MM.1S (cell line): ENCODE data around the gene SYK.

Experiments used
- DNase-seq: peaks from one replicate; pipeline ENCODE4 v3.0.0-alpha.2; 2015
- H2AFZ ChIP-seq: fragments of 300-600 bp; sonication (generic); 2 replicates; pipeline ENCODE4 v1.6.0; 2016; ENCODE audit warnings: antibody characterized with exemption, low read length
- H3F3A ChIP-seq: fragments of 300-600 bp; sonication (generic); 2 replicates; pipeline ENCODE4 v1.6.1; 2016; ENCODE audit warnings: mild to moderate bottlenecking, antibody characterized with exemption, low read length, moderate library complexity, mixed read lengths; ENCODE audit not compliant: insufficient read depth
- H3K27ac ChIP-seq: fragments of 300-600 bp; sonication (generic); 2 replicates; pipeline ENCODE4 v1.5.1; 2016; ENCODE audit warnings: mild to moderate bottlenecking, low read length
- H3K27me3 ChIP-seq: fragments of 300-600 bp; sonication (generic); replicated peaks from 2 replicates; pipeline ENCODE4 v1.6.0; 2016; ENCODE audit warnings: low read length; ENCODE audit not compliant: insufficient read depth
- H3K36me3 ChIP-seq: fragments of 300-600 bp; sonication (generic); replicated peaks from 2 replicates; pipeline ENCODE4 v1.6.1; 2016; ENCODE audit warnings: mild to moderate bottlenecking, low read length, mixed read lengths; ENCODE audit not compliant: insufficient read depth
- H3K4me1 ChIP-seq: fragments of 300-600 bp; sonication (generic); 2 replicates; pipeline ENCODE4 v1.6.1; 2016; ENCODE audit warnings: low read length, mixed read lengths
- H3K4me2 ChIP-seq: fragments of 300-600 bp; sonication (generic); 2 replicates; pipeline ENCODE4 v1.6.0; 2016; ENCODE audit warnings: low read depth, low read length
- H3K4me3 ChIP-seq: fragments of 300-600 bp; sonication (generic); 2 replicates; pipeline ENCODE4 v1.5.1; 2016; ENCODE audit warnings: low read length, mixed read lengths
- H3K79me2 ChIP-seq: fragments of 300-600 bp; sonication (generic); 2 replicates; pipeline ENCODE4 v1.6.1; 2016; ENCODE audit warnings: mixed run types, low read length, mixed read lengths
- H3K9ac ChIP-seq: fragments of 300-600 bp; sonication (generic); 2 replicates; pipeline ENCODE4 v1.6.1; 2016; ENCODE audit warnings: low read length, mixed read lengths
- H3K9me2 ChIP-seq: fragments of 300-600 bp; sonication (generic); replicated peaks from 2 replicates; pipeline ENCODE4 v1.6.1; 2016; ENCODE audit warnings: mild to moderate bottlenecking, low read length, mixed read lengths; ENCODE audit not compliant: insufficient read depth
- H3K9me3 ChIP-seq: fragments of 300-600 bp; sonication (generic); replicated peaks from 2 replicates; pipeline ENCODE4 v1.6.1; 2016; ENCODE audit warnings: mild to moderate bottlenecking, low read length, mixed read lengths; ENCODE audit not compliant: insufficient read depth
- H4K20me1 ChIP-seq: fragments of 300-600 bp; sonication (generic); 2 replicates; pipeline ENCODE4 v1.6.1; 2016; ENCODE audit warnings: mild to moderate bottlenecking, low read length, moderate library complexity, mixed read lengths; ENCODE audit not compliant: insufficient read depth
- EZH2 ChIP-seq: fragments of 300-600 bp; sonication (generic); optimal IDR thresholded peaks from 2 replicates; pipeline ENCODE3; 2017; ENCODE audit warnings: low read depth, mild to moderate bottlenecking, antibody characterized with exemption, low read length, mixed read lengths
- EZH2phosphoT487 ChIP-seq: fragments of 300-600 bp; sonication (generic); IDR thresholded peaks from 2 replicates; pipeline ENCODE4 v1.6.1; 2018; ENCODE audit warnings: antibody characterized with exemption, low read length
- TF ChIP-seq, protein P1 (sequence below): fragments of 300-600 bp; sonication (generic); IDR thresholded peaks from 2 replicates; pipeline ENCODE4 v1.5.1; 2016; ENCODE audit warnings: antibody characterized with exemption, low read length, mixed read lengths

SYK gene

DNA sequence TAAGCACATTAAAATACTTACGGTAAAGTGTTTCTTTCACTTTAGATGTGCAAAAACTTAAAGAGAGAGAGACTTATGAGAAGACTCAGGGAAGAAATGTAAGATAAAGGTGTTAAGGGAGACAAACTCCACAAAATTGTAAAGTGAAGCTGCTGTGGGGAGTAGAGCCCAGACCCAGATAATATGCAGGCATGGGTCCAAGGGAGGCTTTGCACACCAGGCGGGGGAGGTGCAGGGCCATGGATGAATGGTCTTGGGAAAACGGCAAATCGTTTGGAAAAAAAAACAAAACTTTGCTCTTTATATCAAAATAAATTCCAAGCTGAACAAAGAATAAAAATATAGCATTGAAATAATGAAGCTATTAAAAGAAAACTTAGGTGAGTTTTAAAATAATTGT lies 9.1 kb downstream of the SYK start:
- H3K4me3 ChIP-seq: no peak overlapping the region
- H3K27ac ChIP-seq: no peak overlapping the region
- H3K27me3 ChIP-seq: no peaks in the 10 kb centered on the region
- no peak for TF ChIP-seq EZH2
- TF ChIP-seq, protein P1, sequence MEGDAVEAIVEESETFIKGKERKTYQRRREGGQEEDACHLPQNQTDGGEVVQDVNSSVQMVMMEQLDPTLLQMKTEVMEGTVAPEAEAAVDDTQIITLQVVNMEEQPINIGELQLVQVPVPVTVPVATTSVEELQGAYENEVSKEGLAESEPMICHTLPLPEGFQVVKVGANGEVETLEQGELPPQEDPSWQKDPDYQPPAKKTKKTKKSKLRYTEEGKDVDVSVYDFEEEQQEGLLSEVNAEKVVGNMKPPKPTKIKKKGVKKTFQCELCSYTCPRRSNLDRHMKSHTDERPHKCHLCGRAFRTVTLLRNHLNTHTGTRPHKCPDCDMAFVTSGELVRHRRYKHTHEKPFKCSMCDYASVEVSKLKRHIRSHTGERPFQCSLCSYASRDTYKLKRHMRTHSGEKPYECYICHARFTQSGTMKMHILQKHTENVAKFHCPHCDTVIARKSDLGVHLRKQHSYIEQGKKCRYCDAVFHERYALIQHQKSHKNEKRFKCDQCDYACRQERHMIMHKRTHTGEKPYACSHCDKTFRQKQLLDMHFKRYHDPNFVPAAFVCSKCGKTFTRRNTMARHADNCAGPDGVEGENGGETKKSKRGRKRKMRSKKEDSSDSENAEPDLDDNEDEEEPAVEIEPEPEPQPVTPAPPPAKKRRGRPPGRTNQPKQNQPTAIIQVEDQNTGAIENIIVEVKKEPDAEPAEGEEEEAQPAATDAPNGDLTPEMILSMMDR: no peak
- TF ChIP-seq EZH2phosphoT487: no peak
- no peaks in the 10 kb centered on the region for H3K9me3 ChIP-seq
- H3K4me2 ChIP-seq: no peak overlapping the region
- peaks cover 88% of the 10 kb centered on the region for H3K79me2 ChIP-seq
- H2AFZ ChIP-seq: no peak overlapping the region
- no peaks in the 10 kb centered on the region for H3K9me2 ChIP-seq
- H3K4me1 ChIP-seq: no peaks in the 10 kb centered on the region
- DNase-seq: no peak
- no peaks in the 10 kb centered on the region for H3F3A ChIP-seq
- no peak overlapping the region for H3K9ac ChIP-seq
- H3K36me3 ChIP-seq: no peaks in the 10 kb centered on the region
- H4K20me1 ChIP-seq: no peaks in the 10 kb centered on the region

DNA sequence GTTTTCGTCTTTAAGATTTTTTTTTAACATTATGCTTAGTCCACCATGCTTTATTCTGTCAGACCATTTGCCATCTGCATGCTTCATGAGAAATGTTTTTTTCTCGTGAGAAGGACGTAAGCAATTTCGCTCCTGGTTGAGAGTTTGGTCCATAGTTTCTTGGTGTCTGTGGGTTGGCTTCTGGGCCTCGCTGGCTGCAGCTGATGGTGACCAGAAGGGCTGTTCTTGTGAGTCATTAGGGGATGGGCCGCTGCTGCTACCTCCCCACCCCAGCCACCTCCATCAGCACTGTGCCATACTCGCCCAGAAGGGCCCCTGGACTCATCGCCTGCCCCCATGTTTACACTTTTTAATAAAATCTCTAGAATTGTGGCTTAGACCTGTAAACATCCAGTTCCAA lies 11.4 kb downstream of the SYK start:
- Histone ChIP-seq H3K27me3 (no peaks in the 10 kb centered on the region), H3F3A (no peaks in the 10 kb centered on the region), H3K36me3 (no peaks in the 10 kb centered on the region), H3K79me2 (peaks cover 89% of the 10 kb centered on the region), H3K4me1 (no peaks in the 10 kb centered on the region), H3K9me3 (no peaks in the 10 kb centered on the region), H3K9ac (no peak overlapping the region), H4K20me1 (no peaks in the 10 kb centered on the region), H3K27ac (no peak overlapping the region), H2AFZ (no peak overlapping the region), H3K9me2 (no peaks in the 10 kb centered on the region), H3K4me3 (no peak overlapping the region), H3K4me2 (no peak overlapping the region)
- TF ChIP-seq, protein P1: no peak
- TF ChIP-seq EZH2: no peak
- TF ChIP-seq EZH2phosphoT487: no peak
- DNase-seq: no peak

DNA sequence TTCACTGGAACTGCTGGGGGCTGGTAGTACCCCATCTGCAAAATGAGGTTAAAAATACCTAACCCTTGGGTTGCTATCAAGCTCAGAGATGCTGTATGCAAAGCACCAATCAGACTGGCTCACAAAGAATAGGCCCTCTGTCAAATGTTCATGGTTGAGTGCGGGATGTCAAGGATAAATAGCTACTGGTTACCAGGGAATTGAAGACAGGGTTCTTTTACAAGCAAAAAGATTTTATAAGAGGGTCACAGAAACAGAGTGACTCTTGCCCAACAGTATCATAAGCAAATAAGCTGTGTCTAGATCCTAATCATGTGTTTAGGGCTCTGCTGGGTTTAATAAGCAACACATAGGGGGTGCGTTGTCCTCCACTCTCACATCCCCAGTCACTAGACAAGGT lies 11.9 kb downstream of the SYK start:
- H3K4me3 ChIP-seq: no peak overlapping the region
- H3K4me2 ChIP-seq: no peak overlapping the region
- H3K79me2 ChIP-seq: peaks cover 88% of the 10 kb centered on the region
- no peaks in the 10 kb centered on the region for H4K20me1 ChIP-seq
- no peaks in the 10 kb centered on the region for H3K9me2 ChIP-seq
- H3K27me3 ChIP-seq: no peaks in the 10 kb centered on the region
- no peak overlapping the region for H2AFZ ChIP-seq
- H3K4me1 ChIP-seq: no peaks in the 10 kb centered on the region
- no peak overlapping the region for H3K9ac ChIP-seq
- no peak for TF ChIP-seq EZH2
- TF ChIP-seq, protein P1: no peak
- H3K27ac ChIP-seq: no peak overlapping the region
- no peaks in the 10 kb centered on the region for H3K36me3 ChIP-seq
- H3F3A ChIP-seq: no peaks in the 10 kb centered on the region
- no peak for DNase-seq
- no peaks in the 10 kb centered on the region for H3K9me3 ChIP-seq

DNA sequence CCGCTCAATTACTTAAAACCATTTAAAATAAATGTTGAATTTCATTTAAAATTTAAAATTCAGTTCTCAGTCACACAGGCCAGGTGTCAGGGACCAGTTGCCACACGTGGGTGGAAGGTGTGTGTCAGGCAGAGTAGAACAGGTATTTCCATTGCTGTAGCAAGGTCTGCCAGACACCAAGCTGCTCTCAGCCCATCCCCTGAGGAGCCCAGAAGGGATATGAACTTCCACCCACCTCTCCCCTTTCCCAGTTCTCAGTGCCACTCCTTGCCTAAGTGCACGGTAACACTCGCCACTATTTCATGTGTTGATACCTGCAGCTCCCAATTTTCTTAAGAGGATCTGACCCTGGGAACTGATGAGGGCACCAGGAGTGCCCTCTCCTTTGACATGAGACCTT lies 12.7 kb downstream of the SYK start:
- no peaks in the 10 kb centered on the region for H3K36me3 ChIP-seq
- no peak overlapping the region for H3K9ac ChIP-seq
- no peaks in the 10 kb centered on the region for H3F3A ChIP-seq
- H3K27ac ChIP-seq: no peak overlapping the region
- no peak overlapping the region for H3K4me2 ChIP-seq
- H3K79me2 ChIP-seq: peaks cover 83% of the 10 kb centered on the region
- H4K20me1 ChIP-seq: no peaks in the 10 kb centered on the region
- no peaks in the 10 kb centered on the region for H3K27me3 ChIP-seq
- DNase-seq: no peak
- no peaks in the 10 kb centered on the region for H3K9me3 ChIP-seq
- H3K4me3 ChIP-seq: no peak overlapping the region
- no peaks in the 10 kb centered on the region for H3K4me1 ChIP-seq
- H3K9me2 ChIP-seq: no peaks in the 10 kb centered on the region
- no peak overlapping the region for H2AFZ ChIP-seq
- TF ChIP-seq, protein P1: no peak
- TF ChIP-seq EZH2phosphoT487 (no peak), EZH2 (no peak)
